Measurements from ENCODE around the gene NDUFV2.

- TF ChIP-seq POLR2AphosphoS5 (IDR thresholded peaks at IDR 0.05; ENCODE audit: low read depth, low read length): no peak
- TF ChIP-seq USF2 (IDR thresholded peaks at IDR 0.05; ENCODE audit: low read length): no peak
- TF ChIP-seq CTCF (IDR thresholded peaks at IDR 0.05; ENCODE audit: control extremely low read depth in 1 of 3, insufficient read depth in 1 of 3, low read depth in 1 of 3, low read length in 3 of 3): no peak
- no peak for TF ChIP-seq CHD2 (IDR thresholded peaks at IDR 0.05; ENCODE audit: low read length)
- TF ChIP-seq POLR2A (IDR thresholded peaks at IDR 0.05; ENCODE audit: control extremely low read depth in 1 of 2, low read depth in 2 of 2, low read length in 2 of 2): no peak
- TF ChIP-seq ZNF274 (IDR thresholded peaks at IDR 0.05; ENCODE audit: borderline replicate concordance, extremely low read depth, low read length): no peak
- TF ChIP-seq NANOG (IDR thresholded peaks at IDR 0.05; ENCODE audit: insufficient read depth, low read depth, low read length, poor library complexity, severe bottlenecking): no peak
Measured at GRCh38 chr18:9055626-9056025, 46.9 kb upstream of the NDUFV2 start.
